Endothelial cell of umbilical vein (primary cell): ENCODE data around the gene TNFSF10.

Experiments used
- CTCF ChIP-seq, 2 donors: IDR thresholded peaks; 1 replicate in 1 of 2; 2 replicates in 1 of 2; pipeline ENCODE4 v1.5.1; 2011; ENCODE audit warnings: low read length in 2 of 2, mild to moderate bottlenecking in 2 of 2, moderate library complexity in 2 of 2, control low read depth in 1 of 2, inconsistent platforms in 1 of 2, low read depth in 1 of 2; ENCODE audit not compliant: insufficient read depth in 1 of 2; ENCODE audit errors: extremely low read depth in 1 of 2
- EZH2 ChIP-seq: IDR thresholded peaks from 2 replicates; pipeline ENCODE4 v1.6.1; 2012; ENCODE audit warnings: borderline replicate concordance, low read depth, mild to moderate bottlenecking, moderate library complexity, low read length, inconsistent platforms; ENCODE audit not compliant: severe bottlenecking
- MAX ChIP-seq: IDR thresholded peaks from 2 replicates; pipeline ENCODE4 v1.6.1; 2011; ENCODE audit not compliant: insufficient read depth, insufficient read length
- MYC ChIP-seq: IDR thresholded peaks from one replicate; pipeline ENCODE4 v1.6.1; 2011; ENCODE audit warnings: mild to moderate bottlenecking, low read depth, low read length
- POLR2A ChIP-seq: IDR thresholded peaks from 2 replicates; pipeline ENCODE4 v1.6.1; 2012; ENCODE audit warnings: low read depth, mild to moderate bottlenecking, control low read depth, low read length

DNA sequence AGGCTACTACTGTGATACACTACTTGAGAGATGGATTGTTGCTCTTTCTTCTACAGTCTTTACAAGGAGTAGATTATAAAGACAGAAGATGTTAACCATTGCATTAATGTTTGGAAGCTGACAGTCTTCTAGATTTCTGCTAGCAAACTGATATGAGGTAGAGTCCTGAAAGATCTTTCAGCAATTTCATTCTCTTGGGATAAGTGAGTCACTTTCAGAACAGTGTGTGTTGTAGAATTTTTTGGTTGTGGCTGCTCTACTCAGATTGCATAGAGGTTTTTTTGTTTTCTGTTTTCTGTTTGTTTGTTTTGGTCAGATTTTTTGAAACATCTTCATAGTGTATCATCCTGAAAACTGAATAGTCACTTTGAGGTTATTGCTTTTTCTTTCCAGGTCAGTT lies 17.1 kb downstream of the TNFSF10 start:
- no peak for TF ChIP-seq MAX
- TF ChIP-seq CTCF (IDR thresholded peaks at IDR 0.05; ENCODE audit: extremely low read depth in 1 of 2, insufficient read depth in 1 of 2, low read depth in 1 of 2, low read length in 2 of 2) = no peak
- TF ChIP-seq EZH2 = no peak
- TF ChIP-seq MYC = no peak
- no peak for TF ChIP-seq POLR2A
